ENCODE results near the gene AP5M1.

- TF ChIP-seq TOX (CRISPR knock-in tag; IDR thresholded peaks at IDR 0.05; ENCODE audit: borderline replicate concordance) (no peak), RARB (CRISPR knock-in tag; IDR thresholded peaks at IDR 0.05) (no peak), TCF4 (CRISPR knock-in tag; IDR thresholded peaks at IDR 0.05; ENCODE audit: borderline replicate concordance) (no peak), CREB5 (CRISPR knock-in tag; IDR thresholded peaks at IDR 0.05; ENCODE audit: low read depth) (no peak), ZFP3 (CRISPR knock-in tag; IDR thresholded peaks at IDR 0.05) (no peak), ZNF8 (CRISPR knock-in tag; IDR thresholded peaks at IDR 0.05) (no peak), BACH2 (CRISPR knock-in tag; IDR thresholded peaks at IDR 0.05; ENCODE audit: borderline replicate concordance) (no peak), ARNTL (CRISPR knock-in tag; IDR thresholded peaks at IDR 0.05; ENCODE audit: borderline replicate concordance, low read depth) (no peak), TSHZ2 (CRISPR knock-in tag; IDR thresholded peaks at IDR 0.05) (no peak), SNAI2 (CRISPR knock-in tag; IDR thresholded peaks at IDR 0.05) (no peak)
Observed at GRCh38 chr14:57273236-57273635, 4.5 kb downstream of the AP5M1 start.

All from SK-N-SH treated with all-trans-retinoic acid at 6 μM for 48 hours (cell line).